Large intestine (tissue), 12 donors: ENCODE measurements around the gene DRD2. TPM values are rescaled to one million over a fixed set of nuclear protein-coding genes. Genes with fewer than 3 reads are reported as not detected.
"Not testable (repeated sequence)": the region's sequence is repeated elsewhere in the genome, so short reads cannot be mapped to it uniquely, and the experiment has no call there.

ENCODE experiments used
- DNase-seq, 2 donors: peaks; one replicate each; pipeline versions ENCODE4 v3.0.0 to v3.0.0-alpha.2; 2013
- H3K27ac ChIP-seq: one replicate; pipeline ENCODE4 v1.5.1; 2013; ENCODE audit warnings: low read length
- H3K27me3 ChIP-seq: 2 replicates; pipeline ENCODE4 v1.6.1; 2013; ENCODE audit warnings: low read length; ENCODE audit not compliant: control insufficient read depth, insufficient read depth
- H3K36me3 ChIP-seq: 2 replicates; pipeline ENCODE4 v1.6.1; 2013; ENCODE audit warnings: low read length; ENCODE audit not compliant: control insufficient read depth, insufficient read depth
- H3K4me1 ChIP-seq: one replicate; pipeline ENCODE4 v1.6.1; 2013; ENCODE audit warnings: low read length; ENCODE audit not compliant: control insufficient read depth, insufficient read depth
- H3K4me3 ChIP-seq: one replicate; pipeline ENCODE4 v1.5.1; 2013; ENCODE audit warnings: low read length
- H3K9me3 ChIP-seq: one replicate; pipeline ENCODE4 v1.6.1; 2013; ENCODE audit warnings: mild to moderate bottlenecking, low read depth, low read length, moderate library complexity; ENCODE audit not compliant: control insufficient read depth
- whole genome bisulfite sequencing: methylation state at CpG from one replicate; pipeline ENCODE4 v1.1.5; 2013; ENCODE audit warnings: low lambda C conversion rate; ENCODE audit not compliant: insufficient coverage; 5-methylcytosine and 5-hydroxymethylcytosine counted together
- long read RNA-seq, 11 donors: transcript quantifications; one replicate each; lab custom pipeline, GENCODE V29; 2026
- polyA plus RNA-seq: library from polyadenylated mRNA; unstranded; fragments of 120-200 nt; gene quantifications from one replicate; pipeline ENCODE4 v1.2.1, GENCODE V29; 2013

DRD2 gene
- polyA plus RNA-seq = 0.66 TPM
- long read RNA-seq, donor 1 = 0 reads
- long read RNA-seq, donor 2 = 0 reads
- long read RNA-seq, donor 3 = 0 reads
- long read RNA-seq, donor 4 = 0 reads
- long read RNA-seq, donor 5 = 0 reads
- long read RNA-seq, donor 6 = 0 reads
- long read RNA-seq, donor 7 = 0 reads
- long read RNA-seq, donor 8 = 0 reads
- long read RNA-seq, donor 9 = 0 reads
- long read RNA-seq, donor 10 = 0 reads
- long read RNA-seq, donor 11 = 0 reads

DNA sequence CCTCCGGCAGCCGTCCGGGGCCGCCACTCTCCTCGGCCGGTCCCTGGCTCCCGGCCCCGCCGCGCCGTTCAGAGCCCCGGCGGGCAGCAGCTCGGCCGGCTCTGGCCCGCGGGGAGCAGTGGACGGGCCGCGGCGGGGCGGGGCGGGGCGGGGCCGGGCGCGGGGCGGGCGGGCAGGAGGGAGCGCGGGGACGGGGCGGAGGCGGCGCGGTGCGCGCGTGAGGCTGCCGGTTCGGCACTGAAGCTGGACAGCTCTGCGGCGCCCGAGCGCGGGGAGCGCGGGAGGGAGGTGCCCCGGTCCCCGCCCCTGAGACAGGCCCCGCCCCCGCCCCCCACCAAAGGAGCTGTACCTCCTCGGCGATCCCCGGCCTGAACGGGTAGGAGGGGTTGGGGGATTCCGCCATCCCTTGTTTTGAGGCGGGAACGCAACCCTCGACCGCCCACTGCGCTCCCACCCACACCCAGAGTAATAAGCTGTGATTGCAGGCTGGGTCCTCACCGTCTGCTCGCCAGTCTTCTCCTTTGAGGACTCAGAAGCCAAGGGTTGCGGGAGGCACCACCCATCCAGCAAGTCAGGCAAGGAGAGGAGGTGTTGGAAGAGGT, at the start of gene DRD2:
TSS of gene DRD2 (minus strand) at position 239 of the 602 bp plus-strand sequence. CDS start 50,747 bp downstream, outside the sequence.
- no peaks in the 10 kb centered on the region for H3K36me3 ChIP-seq
- WGBS = no CpG with 5 or more reads among the region's 65 CpGs
- no peak within 1 kb of the TSS for H3K4me3 ChIP-seq
- peaks cover 59% of the 10 kb centered on the region for H3K27me3 ChIP-seq
- H3K9me3 ChIP-seq = peaks cover 3% of the 10 kb centered on the region
- no peak within 1 kb of the TSS for H3K27ac ChIP-seq
- H3K4me1 ChIP-seq = no peaks in the 10 kb centered on the region
- DNase-seq = no peak

DNA sequence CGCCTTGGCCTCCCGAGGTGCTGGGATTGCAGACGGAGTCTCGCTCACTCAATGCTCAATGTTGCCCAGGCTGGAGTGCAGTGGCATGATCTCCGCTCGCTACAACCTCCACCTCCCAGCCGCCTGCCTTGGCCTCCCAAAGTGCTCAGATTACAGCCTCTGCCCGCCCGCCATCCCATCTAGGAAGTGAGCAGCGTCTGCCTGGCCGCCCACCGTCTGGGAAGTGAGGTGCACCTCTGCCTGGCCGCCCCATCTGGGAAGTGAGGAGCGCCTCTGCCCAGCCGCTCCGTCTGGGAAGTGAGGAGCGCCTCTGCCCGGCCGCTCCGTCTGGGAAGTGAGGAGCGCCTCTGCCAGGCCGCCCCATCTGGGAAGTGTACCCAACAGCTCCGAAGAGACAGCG, 48.7 kb upstream of the DRD2 start:
- not testable (repeated sequence) for H3K36me3 ChIP-seq, H3K4me1 ChIP-seq, H3K9me3 ChIP-seq, H3K4me3 ChIP-seq, H3K27me3 ChIP-seq, H3K27ac ChIP-seq, DNase-seq
- no CpG with 5 or more reads among the region's 24 CpGs for WGBS

DNA sequence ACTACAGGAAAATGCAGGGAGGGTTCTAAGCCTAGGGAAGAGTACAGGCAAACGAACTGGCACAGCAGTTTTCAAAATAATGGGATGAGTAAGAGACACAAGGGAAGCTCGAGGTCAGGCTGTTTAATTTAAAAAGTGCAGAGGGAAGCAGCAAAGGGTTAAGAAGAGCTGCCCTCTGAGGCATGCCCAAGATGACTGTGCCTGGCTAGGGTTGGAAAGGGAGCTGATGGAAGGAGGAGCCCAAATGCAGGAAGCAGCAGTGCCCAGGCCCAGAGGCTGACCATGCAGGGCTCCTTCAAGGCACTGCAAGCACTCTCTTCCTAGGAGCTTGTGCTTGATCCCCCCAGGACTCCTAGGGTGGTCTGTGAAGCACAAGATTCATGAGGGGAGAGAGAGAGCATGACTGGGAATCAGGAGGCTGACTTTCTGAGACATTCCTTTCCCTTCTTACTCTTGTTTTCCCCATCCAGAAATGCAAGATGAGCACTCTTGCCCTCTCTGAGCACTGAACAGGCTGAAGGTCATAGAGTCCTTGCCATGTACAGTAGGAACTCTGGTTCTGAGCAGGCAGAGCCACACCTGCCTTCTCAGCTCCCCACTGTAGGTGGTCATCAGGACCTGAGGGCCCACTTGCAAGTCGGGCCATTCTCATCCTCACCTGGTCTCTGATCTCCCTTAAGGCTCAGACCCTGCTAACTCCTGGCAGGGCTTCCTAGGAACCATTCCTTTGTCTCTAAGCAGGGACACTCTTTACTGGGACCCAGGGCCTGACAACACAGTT, 46.7 kb upstream of the DRD2 start:
- no peaks in the 10 kb centered on the region for H3K27me3 ChIP-seq
- H3K4me1 ChIP-seq = no peaks in the 10 kb centered on the region
- H3K4me3 ChIP-seq = no peak overlapping the region
- H3K9me3 ChIP-seq = peaks cover 7% of the 10 kb centered on the region
- no peak for DNase-seq
- H3K36me3 ChIP-seq = no peaks in the 10 kb centered on the region
- WGBS = 43% methylated on average over 1 of the region's 3 CpGs
- H3K27ac ChIP-seq = no peak overlapping the region

DNA sequence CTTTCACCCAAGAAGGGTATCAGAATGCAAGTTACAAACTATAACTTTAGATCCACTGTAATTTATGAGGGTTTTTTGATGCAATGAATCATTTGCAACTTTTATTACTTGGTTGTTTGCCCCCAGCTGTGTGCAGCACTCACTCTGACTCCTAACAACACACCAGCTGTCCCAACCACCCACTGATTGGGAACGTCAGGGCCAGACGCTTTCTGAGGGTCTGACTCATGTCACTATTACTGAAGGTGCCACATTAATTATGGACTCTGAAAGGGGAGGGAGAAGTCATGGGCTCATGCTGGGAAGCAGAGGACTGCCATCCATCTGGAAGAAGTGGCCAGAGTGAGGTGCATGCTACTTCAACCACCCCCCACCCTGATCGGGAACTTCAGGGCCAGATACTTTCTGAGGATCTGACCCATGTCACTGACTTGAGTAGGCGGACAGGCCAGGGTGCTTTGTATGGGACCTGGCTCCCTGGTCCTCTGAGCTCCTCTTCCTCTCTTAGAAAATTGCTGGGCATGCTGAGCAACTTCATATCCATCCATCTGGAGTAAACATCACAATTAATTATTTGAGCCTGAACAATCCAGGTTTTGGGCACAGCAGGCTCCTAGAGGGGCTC, 44.9 kb upstream of the DRD2 start:
- no peaks in the 10 kb centered on the region for H3K4me1 ChIP-seq
- WGBS = no CpG with 5 or more reads among the region's 4 CpGs

DNA sequence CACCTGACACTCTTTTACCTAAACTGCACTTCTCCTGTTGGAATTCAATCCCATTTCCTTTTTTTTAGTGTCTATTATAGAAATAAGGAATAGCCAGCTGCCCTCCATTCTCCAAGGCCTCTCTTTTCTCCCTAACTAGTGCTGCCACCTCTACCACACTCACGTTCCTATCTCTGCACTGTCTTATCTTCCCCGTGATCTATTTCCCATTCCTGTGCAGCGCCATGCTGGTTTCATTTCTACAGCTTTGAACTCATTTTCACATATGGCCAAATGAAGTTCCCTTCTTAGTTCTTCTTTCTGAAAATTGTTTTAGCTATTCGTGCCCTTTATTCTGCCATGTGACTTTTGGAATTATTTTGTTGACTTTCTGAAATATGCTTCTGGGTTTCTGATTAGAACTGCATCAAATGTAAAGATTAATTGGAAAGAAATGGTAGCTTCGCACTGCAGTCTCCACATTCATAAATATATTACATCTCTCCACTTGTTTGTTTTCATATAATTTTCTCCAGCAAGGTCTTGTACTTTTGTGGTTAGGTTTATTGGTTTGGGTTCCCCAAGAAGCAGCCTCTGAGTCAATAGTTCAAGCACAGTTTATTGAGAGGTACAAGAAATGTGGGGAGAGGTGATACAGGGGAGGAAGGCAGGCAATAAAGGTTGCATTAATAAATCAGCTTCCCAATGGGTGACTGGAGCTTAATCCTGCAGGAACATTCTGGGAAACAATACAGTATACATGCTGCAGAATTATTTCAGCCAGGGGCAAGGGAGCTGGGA, 43.7 kb upstream of the DRD2 start:
- DNase-seq = no peak
- 85% methylated on average over 4 of the region's 5 CpGs for WGBS
- Histone ChIP-seq H3K27ac (no peak overlapping the region), H3K4me3 (no peak overlapping the region), H3K27me3 (no peaks in the 10 kb centered on the region), H3K36me3 (no peaks in the 10 kb centered on the region), H3K4me1 (no peaks in the 10 kb centered on the region), H3K9me3 (peaks cover 6% of the 10 kb centered on the region)

More for the DNA sequence above, 44.9 kb upstream of the DRD2 start:
- H3K27me3 ChIP-seq = no peaks in the 10 kb centered on the region
- no peak overlapping the region for H3K27ac ChIP-seq
- H3K4me3 ChIP-seq = no peak overlapping the region
- no peaks in the 10 kb centered on the region for H3K36me3 ChIP-seq
- peaks cover 7% of the 10 kb centered on the region for H3K9me3 ChIP-seq
- DNase-seq = no peak

DNA sequence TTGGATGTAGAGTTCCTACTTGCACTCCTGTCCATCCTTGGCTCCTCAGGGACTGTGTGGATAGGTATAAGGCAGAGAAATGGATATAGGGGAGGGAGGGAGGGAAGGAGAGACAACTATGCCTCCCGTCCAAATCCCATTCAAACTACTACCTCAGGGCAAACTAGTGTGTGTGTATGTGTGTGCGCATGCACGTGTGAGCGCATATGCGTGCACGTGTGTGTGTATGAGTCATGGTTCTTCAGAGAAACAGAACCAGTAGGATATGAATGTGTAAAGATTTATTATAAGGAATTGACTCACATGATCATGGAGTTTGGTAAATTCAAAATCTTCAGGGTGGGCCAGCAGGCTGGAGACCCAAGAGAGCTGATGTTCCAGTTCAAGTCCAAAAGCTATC, 42.2 kb upstream of the DRD2 start:
- no peaks in the 10 kb centered on the region for H3K9me3 ChIP-seq
- no peak overlapping the region for H3K27ac ChIP-seq
- WGBS = no CpG with 5 or more reads among the region's 6 CpGs
- no peaks in the 10 kb centered on the region for H3K36me3 ChIP-seq
- H3K4me3 ChIP-seq = no peak overlapping the region
- no peaks in the 10 kb centered on the region for H3K27me3 ChIP-seq
- no peaks in the 10 kb centered on the region for H3K4me1 ChIP-seq
- DNase-seq = no peak

DNA sequence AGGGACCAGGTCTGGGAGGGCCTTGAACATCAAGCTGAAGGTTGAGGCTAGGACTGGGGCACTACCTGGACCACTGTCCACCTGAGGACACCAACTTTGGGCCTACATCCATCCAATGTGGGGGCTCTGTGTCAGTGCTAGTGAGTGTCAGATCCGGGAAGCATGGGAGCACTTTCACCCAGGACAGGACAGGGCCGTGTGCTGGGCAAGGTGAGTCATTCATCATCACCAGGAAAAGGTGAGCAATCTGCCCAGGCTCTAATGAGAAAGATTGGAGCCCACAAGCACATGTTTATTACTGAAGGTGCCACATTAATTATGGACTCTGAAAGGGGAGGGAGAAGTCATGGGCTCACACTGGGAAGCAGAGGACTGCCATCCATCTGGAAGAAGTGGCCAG, 39.7 kb upstream of the DRD2 start:
- Histone ChIP-seq H3K4me3 (no peak overlapping the region), H3K27ac (no peak overlapping the region), H3K36me3 (no peaks in the 10 kb centered on the region), H3K4me1 (no peaks in the 10 kb centered on the region), H3K27me3 (no peaks in the 10 kb centered on the region), H3K9me3 (no peaks in the 10 kb centered on the region)
- WGBS = no CpG with 5 or more reads among the region's 2 CpGs
- DNase-seq = no peak

DNA sequence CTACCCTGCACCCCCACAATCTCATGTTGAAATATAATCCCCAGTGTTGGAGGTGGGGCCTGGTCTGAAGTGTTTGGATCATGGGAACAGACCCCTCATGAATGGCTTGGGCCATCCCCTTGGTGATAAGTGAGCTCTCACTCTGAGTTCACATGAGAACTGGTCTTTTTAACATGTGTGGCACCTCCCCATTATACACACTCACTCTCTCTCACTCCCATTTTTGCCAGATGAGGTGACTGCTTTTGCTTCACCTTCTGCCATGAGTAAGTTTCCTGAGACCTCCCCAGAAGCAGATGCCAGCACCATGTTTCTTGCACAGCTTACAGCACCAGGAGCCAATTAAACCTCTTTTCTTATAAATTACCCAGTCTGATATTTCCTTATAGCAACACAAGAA, 32.1 kb upstream of the DRD2 start:
- H3K36me3 ChIP-seq = no peaks in the 10 kb centered on the region
- H3K27me3 ChIP-seq = no peaks in the 10 kb centered on the region
- no peak for DNase-seq
- no peak overlapping the region for H3K27ac ChIP-seq
- H3K4me3 ChIP-seq = no peak overlapping the region
- peaks cover 3% of the 10 kb centered on the region for H3K4me1 ChIP-seq
- no peaks in the 10 kb centered on the region for H3K9me3 ChIP-seq

DNA sequence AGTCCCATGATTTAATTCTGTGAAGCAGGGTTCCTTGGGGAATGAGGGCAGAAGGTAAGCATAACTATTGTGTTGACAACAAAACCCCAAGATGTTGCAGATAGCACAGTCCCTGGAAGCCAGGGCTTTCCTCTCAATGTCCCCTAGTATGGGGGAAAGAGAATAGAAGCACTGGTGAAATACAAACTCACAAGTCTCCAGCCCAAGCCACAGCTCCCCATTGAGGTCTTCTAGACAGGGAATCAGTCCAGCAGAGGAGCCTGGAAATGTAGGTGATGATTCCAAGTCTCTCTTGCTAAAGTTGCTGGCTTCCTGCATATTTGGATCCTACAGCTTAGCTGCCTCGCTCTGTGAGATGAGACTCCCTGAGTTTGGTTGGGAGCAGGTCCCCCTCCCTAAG, 31.7 kb upstream of the DRD2 start:
- DNase-seq = no peak
- H3K4me3 ChIP-seq = no peak overlapping the region
- H3K27ac ChIP-seq = no peak overlapping the region
- no peaks in the 10 kb centered on the region for H3K27me3 ChIP-seq
- H3K9me3 ChIP-seq = no peaks in the 10 kb centered on the region
- H3K36me3 ChIP-seq = no peaks in the 10 kb centered on the region
- H3K4me1 ChIP-seq = peaks cover 3% of the 10 kb centered on the region
- no CpG with 5 or more reads among the region's 1 CpG for WGBS

DNA sequence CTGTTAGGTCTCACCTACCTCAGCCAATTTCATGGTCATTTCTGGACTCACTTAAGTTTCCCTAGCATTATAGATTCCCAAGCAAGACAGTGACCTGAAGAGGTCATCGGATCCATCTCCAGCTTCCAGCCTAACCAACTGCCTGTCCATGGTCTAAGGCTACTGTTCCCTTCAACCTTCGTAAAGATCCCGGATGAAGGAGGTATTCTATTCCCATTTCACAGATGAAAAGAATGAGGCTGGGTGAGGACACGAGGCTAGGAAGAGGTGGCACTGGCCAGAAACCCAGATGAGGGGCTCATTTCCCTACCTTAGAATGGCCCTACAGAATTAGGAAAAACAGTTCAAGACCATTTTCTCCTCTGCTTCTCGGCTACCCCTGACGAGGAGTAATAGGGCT, 31.3 kb upstream of the DRD2 start:
- no peak for DNase-seq
- H3K9me3 ChIP-seq = no peaks in the 10 kb centered on the region
- H3K36me3 ChIP-seq = no peaks in the 10 kb centered on the region
- H3K27me3 ChIP-seq = no peaks in the 10 kb centered on the region
- peaks cover 3% of the 10 kb centered on the region for H3K4me1 ChIP-seq
- no CpG with 5 or more reads among the region's 6 CpGs for WGBS
- no peak overlapping the region for H3K27ac ChIP-seq
- no peak overlapping the region for H3K4me3 ChIP-seq
